ENCODE measurements around the gene C11orf58. TPM values are rescaled to one million over a fixed set of nuclear protein-coding genes. Genes with fewer than 3 reads are reported as not detected.

The C11orf58 gene
- total and polyA plus RNA-seq, 2 donors from 2014 or later = 113 to 117 TPM

- H3K9me3 ChIP-seq (ENCODE audit: control insufficient read depth in 2 of 3, insufficient read depth in 1 of 3, low read length in 3 of 3) = no peaks in the 10 kb centered on the region
- intact Hi-C loops (cut with DNase I) = no loop called here
- peaks cover 0 to 8% (median 7%) of the 10 kb centered on the region in 3 donors for H3K36me3 ChIP-seq (ENCODE audit: control insufficient read depth in 2 of 3, insufficient read depth in 3 of 3, low read length in 3 of 3)
- no peak overlapping the region for H3K27ac ChIP-seq (ENCODE audit: low read depth in 2 of 2, low read length in 2 of 2)
- H3K4me1 ChIP-seq (ENCODE audit: control insufficient read depth in 2 of 3, insufficient read depth in 2 of 3, low read depth in 1 of 3, low read length in 3 of 3) = no peaks in the 10 kb centered on the region
- FAIRE-seq (no peak), DNase-seq (no peak)
- H3K27me3 ChIP-seq (ENCODE audit: control insufficient read depth, insufficient read depth, low read length) = no peaks in the 10 kb centered on the region
- H3K4me3 ChIP-seq (ENCODE audit: low read length in 3 of 3) = no peak overlapping the region
- TF ChIP-seq CTCF (IDR thresholded peaks at IDR 0.05; ENCODE audit: borderline replicate concordance, extremely low read depth, insufficient read depth) = no peak
- H3K9ac ChIP-seq (ENCODE audit: low read length in 3 of 3) = no peak overlapping the region
Measured at GRCh38 chr11:16777613-16777975, 39.1 kb downstream of the C11orf58 start.

- no peak overlapping the region for H3K4me3 ChIP-seq (ENCODE audit: low read length in 3 of 3)
- DNase-seq = no peak
- H3K4me1 ChIP-seq (ENCODE audit: control insufficient read depth in 2 of 3, insufficient read depth in 2 of 3, low read depth in 1 of 3, low read length in 3 of 3) = no peaks in the 10 kb centered on the region
- intact Hi-C loops (cut with DNase I) = no loop called here
- H3K9ac ChIP-seq (ENCODE audit: low read length in 3 of 3) = no peak overlapping the region
- no peak for TF ChIP-seq CTCF (IDR thresholded peaks at IDR 0.05; ENCODE audit: borderline replicate concordance, extremely low read depth, insufficient read depth)
- no peak overlapping the region for H3K27ac ChIP-seq (ENCODE audit: low read depth in 2 of 2, low read length in 2 of 2)
- peaks cover 0 to 13% (median 8%) of the 10 kb centered on the region in 3 donors for H3K36me3 ChIP-seq (ENCODE audit: control insufficient read depth in 2 of 3, insufficient read depth in 3 of 3, low read length in 3 of 3)
- H3K9me3 ChIP-seq (ENCODE audit: control insufficient read depth in 2 of 3, insufficient read depth in 1 of 3, low read length in 3 of 3) = no peaks in the 10 kb centered on the region
- no peaks in the 10 kb centered on the region for H3K27me3 ChIP-seq (ENCODE audit: control insufficient read depth, insufficient read depth, low read length)
- no peak for FAIRE-seq
Measured at GRCh38 chr11:16778286-16778685, 39.8 kb downstream of the C11orf58 start.

GRCh38 chr11:16778876-16779275 is 40.4 kb downstream of the C11orf58 start:
- intact Hi-C loops (cut with DNase I) = no loop called here
- no peaks in the 10 kb centered on the region for H3K4me1 ChIP-seq (ENCODE audit: control insufficient read depth in 2 of 3, insufficient read depth in 2 of 3, low read depth in 1 of 3, low read length in 3 of 3)
- FAIRE-seq (no peak), DNase-seq (no peak)
- no peak for TF ChIP-seq CTCF (IDR thresholded peaks at IDR 0.05; ENCODE audit: borderline replicate concordance, extremely low read depth, insufficient read depth)
- no peak overlapping the region for H3K4me3 ChIP-seq (ENCODE audit: low read length in 3 of 3)
- H3K27ac ChIP-seq (ENCODE audit: low read depth in 2 of 2, low read length in 2 of 2) = no peak overlapping the region
- H3K36me3 ChIP-seq (ENCODE audit: control insufficient read depth in 2 of 3, insufficient read depth in 3 of 3, low read length in 3 of 3) = peaks cover 0 to 13% (median 10%) of the 10 kb centered on the region in 3 donors
- H3K9me3 ChIP-seq (ENCODE audit: control insufficient read depth in 2 of 3, insufficient read depth in 1 of 3, low read length in 3 of 3) = no peaks in the 10 kb centered on the region
- no peaks in the 10 kb centered on the region for H3K27me3 ChIP-seq (ENCODE audit: control insufficient read depth, insufficient read depth, low read length)
- no peak overlapping the region for H3K9ac ChIP-seq (ENCODE audit: low read length in 3 of 3)

GRCh38 chr11:16779436-16779835 is 41.0 kb downstream of the C11orf58 start:
- TF ChIP-seq CTCF (IDR thresholded peaks at IDR 0.05; ENCODE audit: borderline replicate concordance, extremely low read depth, insufficient read depth) = no peak
- FAIRE-seq = no peak
- Histone ChIP-seq H3K27me3 (ENCODE audit: control insufficient read depth, insufficient read depth, low read length) (no peaks in the 10 kb centered on the region), H3K36me3 (ENCODE audit: control insufficient read depth in 2 of 3, insufficient read depth in 3 of 3, low read length in 3 of 3) (peaks cover 0 to 13% (median 10%) of the 10 kb centered on the region in 3 donors), H3K9ac (ENCODE audit: low read length in 3 of 3) (no peak overlapping the region), H3K27ac (ENCODE audit: low read depth in 2 of 2, low read length in 2 of 2) (no peak overlapping the region), H3K9me3 (ENCODE audit: control insufficient read depth in 2 of 3, insufficient read depth in 1 of 3, low read length in 3 of 3) (no peaks in the 10 kb centered on the region), H3K4me1 (ENCODE audit: control insufficient read depth in 2 of 3, insufficient read depth in 2 of 3, low read depth in 1 of 3, low read length in 3 of 3) (peaks cover 0 to 2% (median 0%) of the 10 kb centered on the region in 3 donors), H3K4me3 (ENCODE audit: low read length in 3 of 3) (no peak overlapping the region)
- intact Hi-C loops (cut with DNase I) = no loop called here
- no peak for DNase-seq
